ENCODE results near the gene BABAM2.

BABAM2 gene

DNA sequence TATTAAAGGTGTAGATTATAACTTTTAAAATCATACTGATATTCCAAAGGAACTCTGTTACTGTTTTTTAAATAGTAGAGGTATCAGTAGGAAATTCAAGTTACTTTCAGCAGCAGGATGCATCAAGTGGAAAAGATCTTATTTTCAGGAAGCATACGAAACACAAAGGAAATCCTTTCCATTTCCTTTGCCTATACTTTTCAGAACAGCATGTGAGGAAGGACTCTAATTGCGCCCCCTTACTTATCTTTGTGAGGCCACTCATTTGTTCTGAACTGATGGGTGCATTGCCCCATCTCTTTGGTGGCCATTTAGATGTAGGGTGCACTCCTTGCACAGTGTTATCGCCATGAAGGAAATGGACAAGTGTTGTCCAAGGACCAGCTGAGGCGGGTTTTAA is 145.3 kb downstream of the BABAM2 start:
- DNase-seq: no peak

DNA sequence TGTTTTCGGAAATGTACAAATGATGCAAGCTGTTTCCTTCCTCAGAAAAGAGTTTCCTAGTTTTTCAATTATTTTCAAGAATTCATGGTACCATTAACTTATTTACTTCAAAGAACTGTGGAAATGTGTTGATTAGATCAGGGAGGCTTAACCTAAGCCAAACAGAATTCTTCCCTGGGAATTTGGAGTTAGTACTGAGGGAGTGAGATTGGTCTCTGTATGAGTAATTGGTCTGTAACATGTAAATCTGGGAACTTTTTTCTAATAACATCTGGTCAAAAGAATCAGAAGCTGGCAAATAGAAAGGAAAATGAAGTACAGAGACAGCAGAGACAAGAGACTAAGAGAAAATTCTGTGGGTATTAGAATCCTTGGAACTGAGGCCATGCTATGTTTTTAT is 145.8 kb downstream of the BABAM2 start:
- DNase-seq: no peak

DNA sequence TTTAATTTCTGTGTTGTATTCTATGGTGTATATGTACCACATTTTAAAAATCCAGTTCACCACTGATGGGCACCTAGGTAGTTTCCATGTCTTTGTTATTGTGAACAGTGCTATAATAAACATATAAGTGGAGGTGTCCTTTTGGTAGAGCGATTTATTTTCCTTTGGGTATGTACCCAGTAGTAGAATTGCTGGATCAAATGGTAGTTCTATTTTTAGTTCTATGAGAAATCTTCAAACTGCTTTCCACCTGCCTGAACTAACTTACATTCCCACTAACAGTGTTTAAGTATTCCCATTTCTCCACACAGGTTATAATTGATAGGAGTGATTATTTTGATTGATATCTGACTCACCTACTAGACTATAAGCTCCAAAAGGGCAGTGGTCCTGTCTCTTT is 148.2 kb downstream of the BABAM2 start:
- no peak for DNase-seq

DNA sequence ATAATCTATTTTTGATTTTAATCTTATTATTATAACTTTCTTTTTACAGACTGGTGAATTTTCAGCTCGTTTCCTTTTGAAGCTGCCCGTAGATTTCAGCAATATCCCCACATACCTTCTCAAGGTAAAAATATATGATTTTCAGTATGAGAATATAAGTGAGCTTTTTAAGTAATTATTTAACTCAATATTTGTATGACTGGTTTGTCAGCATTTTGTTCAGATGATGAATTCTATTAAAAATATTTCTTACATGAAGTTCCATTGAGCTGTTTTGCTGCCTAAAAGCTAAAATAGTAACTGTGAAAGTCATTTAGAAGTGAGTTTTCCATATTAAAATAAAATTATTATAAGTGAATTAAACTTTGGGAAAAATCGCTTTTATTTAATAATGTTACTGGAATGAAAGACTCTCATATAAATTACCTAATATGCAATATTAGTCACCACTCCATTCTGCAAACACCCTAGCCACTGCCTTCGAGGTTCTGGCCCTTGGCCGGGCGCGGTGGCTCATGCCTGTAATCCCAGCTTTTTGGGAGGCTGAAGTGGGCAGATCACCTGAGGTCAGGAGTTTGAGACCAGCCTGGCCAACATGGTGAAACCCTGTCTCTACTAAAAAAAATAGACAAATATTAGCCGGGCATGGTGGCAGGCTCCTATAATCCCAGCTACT is 155.3 kb downstream of the BABAM2 start:
- no peak for DNase-seq

DNA sequence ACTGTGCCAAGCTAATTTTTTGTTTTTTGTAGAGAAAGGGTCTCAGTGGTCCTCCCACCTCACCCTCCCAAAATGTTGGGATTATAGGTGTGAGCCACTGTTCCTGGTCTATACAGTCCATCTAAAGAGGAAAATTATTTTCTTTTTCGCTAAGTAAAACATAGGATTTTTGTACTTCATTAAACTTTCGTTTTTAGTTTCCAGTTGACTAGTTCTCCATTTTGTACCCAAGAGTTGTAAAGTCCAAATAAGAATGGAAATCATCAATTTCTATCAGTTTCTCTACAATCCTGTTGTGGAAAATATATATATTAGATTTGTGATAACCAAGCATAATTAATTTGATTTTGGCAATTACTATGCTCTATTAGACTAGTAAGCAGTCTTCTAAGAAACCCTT is 156.4 kb downstream of the BABAM2 start:
- DNase-seq: no peak

DNA sequence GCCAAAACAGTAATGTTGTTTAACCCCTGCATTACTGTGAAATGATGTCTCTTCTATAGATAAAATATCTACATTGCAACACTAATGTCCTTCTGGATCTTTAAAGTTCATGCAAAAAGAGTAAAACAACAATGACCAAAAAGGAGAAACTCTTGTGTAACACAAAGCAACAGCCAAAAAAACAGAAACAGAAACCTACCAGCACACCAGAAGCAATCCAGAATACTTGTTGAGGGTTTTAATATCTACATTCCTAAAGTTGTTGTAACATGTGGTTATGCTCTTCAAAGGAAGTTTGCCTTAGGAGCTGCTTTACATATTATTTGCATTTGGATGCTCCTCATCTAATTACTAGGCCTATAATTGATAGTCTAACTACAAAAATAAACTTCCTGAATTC is 157.2 kb downstream of the BABAM2 start:
- DNase-seq: no peak

DNA sequence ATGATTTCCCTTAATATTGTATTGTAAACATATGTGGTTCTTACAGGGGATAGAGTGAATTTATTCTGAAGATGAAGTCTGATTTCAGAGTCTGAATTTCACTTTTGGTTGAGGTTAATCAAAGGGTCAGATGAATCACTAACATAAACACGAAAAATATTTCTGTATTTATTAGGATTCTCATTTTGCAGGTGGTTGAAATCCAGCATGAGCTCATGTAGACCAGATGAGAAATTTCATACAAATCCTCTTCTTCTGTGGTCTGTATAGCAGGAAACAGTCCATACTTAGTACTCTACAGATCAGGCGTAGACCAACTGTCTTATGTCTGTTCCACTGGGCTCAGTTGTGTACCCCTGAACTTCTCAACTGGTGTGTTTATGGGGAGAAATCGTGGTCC is 157.8 kb downstream of the BABAM2 start:
- no peak for DNase-seq

DNA sequence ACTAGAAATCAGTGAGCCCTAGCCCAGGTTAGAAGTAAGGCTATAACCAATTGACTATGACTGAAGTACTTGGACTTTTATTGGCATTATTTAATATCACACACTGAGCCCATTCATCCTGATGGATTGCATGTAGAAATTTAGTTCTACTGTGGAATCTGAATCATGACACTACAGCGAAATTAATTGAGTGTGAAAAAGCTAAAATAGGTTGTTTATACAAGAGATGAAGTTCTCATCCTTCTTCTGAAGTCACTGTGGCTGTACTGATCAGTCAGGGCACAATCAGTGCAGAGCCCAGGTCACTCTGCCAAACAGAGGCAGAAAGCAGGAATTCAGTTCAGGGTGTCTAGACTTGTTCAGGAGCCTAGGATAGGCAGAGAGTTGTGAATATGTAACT is 158.9 kb downstream of the BABAM2 start:
- no peak for DNase-seq

DNA sequence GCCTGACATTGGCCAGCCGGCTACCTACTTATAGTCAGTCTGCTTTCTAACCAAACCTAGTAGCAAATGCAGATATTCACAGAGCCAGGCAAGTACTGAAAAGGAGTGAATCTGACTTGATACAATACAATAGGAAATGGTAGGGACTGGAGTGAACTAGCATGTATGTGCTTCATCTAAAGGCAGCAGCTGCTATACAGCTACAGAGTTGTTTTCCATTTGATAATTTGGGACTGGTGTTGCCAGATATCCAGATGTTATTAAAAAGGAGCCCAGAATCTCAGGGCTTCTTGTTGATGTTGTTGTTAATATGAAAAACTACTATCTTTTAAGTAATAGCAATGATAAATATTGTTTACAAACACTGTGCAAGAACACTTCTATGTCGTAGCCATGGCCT is 159.4 kb downstream of the BABAM2 start:
- DNase-seq: no peak

DNA sequence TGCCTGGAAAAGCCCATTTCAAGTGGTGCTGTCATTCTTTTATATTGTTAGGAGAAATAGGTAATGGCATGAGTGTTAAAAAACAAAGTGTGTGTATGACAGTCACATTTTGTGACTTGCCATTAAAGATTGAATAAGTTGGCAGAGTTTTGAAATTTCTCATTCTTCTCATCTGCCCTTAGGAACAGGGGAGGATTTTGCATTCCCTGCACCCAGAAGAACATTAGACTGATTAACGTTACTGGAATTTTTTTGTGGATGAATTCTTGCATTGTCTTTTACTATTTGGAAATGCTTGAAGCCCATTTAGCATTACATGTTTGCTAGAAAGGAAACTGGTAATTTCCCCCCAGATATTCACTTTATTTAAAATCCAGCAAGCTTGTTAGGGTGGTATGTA is 162.2 kb downstream of the BABAM2 start:
- DNase-seq: no peak

DNA sequence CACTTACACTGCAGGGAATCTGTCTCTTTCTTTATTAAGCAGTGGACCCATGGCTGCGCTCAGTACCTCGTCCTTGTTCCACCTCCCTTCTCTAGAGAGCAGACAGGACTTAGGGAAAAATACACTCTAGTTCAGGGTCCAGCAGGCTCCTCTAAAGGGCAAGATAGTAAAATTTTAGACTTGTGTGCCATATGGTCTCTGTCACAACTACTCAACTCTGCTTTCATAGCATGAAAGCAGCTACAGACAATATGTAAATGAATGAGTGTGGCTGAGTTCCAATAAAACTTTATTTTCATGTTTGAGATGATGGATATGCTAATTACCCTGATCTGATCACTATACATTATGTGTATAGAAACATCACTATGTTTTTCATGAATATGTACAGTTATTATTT is 163.1 kb downstream of the BABAM2 start:
- DNase-seq: no peak

DNA sequence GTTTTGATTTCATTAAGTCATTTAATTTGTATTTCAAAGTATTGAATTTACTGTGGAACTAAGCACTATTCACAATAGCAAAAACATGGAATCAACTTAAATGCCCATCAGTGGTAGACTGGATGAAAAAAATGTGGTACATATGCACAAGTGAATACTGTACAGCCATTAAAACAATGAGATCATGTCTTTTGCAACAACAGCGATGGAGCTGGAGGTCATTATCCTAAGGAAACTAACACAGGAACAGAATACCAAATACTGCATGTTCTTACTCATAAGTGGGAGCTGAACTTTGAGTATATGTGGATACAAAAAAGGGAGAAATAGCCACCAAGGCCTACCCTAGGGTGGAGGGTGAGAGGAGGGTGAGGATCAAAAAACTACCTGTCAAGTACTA is 164.4 kb downstream of the BABAM2 start:
- DNase-seq: no peak

DNA sequence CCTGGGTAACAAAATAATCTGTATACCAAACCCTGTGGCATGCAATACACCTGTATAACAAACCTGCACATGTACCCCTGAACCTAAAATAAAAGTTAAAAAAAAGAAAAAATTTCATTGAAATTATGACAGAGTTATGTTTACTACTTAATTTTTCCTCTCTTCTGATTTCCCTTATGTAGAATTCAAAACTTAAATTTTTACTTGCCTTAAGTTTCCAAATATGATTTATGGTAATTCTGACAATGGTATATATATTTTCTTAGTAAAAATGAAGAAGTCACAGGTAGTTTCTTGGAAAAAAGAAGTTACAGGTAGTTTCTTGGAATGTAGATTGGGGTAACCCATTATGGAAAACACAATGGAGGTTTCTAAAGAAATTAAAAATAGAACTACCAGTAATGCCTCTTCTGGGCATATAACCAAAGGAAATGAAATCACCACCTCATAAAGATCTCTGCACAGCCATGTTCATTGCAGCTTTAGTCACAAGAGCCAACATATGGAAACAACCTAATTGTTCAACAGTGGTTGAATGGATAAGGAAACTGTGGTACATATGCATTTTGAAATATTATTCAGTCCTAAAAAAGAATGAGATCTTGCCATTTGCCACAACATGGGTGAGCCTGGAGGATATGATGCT is 164.9 kb downstream of the BABAM2 start:
- no peak for DNase-seq

DNA sequence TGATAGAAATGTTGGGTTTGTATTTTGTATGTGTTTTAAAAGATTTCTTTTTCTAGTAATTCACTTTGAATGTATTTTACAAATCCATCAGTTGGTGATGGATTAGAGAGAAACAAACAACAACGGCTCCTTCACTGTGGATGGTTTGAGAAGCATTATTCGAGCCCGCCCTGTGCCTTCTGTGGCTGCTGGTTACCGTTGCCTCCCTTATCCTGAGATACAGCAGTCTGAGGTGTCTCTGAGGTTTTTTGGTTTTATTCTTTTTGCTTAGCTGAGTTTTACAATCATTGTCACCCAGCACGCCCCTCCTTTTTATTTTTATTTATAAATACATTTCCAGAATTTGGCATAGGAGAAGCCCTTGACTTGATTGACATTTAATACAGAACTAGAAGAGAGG is 168.3 kb downstream of the BABAM2 start:
- DNase-seq: no peak

DNA sequence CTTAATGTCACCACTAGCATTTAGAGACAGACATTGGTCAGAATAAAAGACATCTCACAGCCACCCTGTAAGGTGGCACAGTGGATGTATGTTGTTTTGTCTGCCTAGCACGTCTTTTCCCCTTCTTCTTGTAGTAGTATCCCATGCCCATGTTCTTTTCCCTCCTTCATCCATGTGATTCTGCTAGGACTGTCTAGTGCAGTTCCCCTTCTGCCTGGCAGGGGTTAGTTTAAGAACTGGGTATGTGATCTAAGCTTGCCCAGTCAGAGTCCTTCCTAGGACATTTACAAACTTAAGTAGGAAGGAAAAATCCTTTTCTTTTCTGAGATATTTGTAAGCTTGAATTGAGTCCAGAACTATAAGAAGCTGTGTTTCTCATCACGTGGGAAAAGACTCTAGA is 172.3 kb downstream of the BABAM2 start:
- no peak for DNase-seq

DNA sequence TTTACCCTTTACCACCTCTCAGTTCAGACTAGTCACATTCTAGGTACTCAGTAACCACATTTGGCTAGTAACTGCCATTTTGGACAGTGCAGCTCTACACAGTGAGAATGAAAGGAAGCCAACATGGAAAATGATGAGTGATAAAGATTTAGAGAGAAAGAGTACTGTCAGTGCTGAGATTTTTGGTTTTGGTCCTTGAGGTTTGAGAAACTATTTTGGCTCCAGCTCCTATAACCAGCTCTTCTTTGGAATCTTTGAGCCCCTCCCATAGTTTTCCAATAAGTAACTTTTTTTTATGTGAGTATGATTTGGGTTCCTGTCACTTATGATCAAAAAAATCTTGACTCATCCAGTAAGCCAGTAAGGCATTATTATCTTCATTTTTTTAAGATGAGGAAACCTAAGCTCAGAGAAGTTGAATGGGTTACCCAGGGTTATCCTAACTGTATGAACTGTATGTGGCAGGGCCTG is 173.0 kb downstream of the BABAM2 start:
- DNase-seq: no peak

DNA sequence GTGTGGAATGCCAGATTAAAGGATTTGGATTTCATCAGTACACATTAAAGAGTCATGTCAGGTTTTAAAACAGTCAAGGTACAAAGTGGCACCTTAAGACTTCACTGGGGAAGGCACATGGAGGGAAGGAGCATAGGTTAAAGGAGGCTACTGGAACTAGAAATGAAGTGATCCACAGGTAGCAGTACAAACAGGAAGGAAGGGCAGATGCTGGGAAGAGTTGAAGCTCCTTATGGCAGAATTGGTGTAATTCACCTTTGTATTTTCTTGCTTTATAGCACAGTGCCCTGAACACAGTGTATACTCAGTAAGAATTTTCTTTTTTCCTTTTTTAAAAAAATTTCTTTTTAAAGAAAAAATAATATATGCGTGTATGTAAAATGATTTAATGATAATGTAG is 177.1 kb downstream of the BABAM2 start:
- no peak for DNase-seq

DNA sequence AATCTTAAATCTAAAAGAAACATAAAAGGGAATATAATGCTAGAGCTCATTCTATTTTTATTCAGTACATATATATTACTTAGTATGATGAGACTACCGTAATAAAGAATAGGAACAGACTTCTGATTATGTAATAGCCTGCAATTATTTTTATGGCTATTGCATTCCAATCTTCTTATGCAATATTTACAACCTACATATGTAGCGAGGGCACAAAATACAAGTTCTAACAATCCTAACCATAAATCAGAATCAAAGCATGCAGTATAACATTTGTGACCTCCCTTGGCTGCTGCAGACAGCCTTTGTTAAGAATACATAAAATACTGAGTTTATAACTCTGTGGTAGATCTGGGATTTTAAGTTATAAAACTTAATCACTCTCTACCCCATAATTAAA is 177.6 kb downstream of the BABAM2 start:
- DNase-seq: no peak

DNA sequence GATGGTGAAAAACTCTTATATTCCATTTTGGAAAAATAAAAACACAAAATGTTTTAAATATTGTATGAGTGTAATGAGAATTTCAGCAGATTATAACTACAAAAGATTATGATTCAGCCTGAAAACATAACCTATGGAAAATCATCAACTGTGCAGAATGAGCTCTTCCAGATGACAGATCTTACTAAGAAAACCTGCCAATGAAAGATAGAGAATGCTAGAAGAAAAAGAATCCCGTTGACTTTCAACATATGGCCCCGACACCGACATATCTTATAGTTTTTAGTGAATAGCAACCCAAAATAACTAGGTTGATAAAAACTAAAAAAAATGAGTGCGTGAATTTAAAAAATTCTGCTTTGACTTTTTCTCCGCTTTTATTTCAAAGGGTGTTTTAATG is 178.0 kb downstream of the BABAM2 start:
- DNase-seq: no peak

DNA sequence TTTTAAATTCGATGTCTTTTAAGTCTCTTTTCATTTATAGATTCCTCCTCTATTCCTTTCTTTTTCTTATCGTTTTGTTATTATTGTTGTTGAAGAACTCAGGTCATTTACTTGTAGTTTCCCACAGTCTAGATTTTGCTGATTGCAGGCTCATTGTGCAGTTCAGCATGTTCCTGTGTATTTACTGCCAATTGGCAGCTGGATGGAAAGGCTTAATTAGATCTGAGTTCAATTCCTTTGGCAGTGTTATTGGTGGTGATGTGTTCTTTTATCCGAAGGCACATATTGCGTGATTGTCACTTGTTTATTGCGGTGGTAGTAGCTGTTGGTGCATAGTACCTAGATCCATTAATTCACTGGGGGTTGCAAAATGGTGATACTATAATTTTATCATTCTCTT is 180.7 kb downstream of the BABAM2 start:
- no peak for DNase-seq

DNA sequence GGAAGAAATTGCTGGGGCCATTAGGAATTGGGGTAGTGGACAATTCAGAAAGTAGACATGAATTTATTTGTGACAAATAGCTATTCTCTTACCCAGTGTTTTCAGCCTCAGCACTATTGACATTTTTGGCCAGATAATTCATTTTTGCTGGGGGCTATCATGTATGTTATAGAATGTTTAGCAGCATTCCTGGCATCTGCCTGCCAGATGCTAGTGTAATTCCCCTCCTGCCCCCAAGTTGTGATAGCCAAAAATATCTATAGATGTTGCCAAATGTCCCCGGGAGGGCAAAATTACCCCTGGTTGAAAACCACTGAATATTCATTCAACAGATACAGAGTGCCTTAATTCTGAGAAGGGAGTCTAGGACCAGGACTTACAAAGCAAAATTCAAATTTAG is 183.6 kb downstream of the BABAM2 start:
- DNase-seq: no peak

DNA sequence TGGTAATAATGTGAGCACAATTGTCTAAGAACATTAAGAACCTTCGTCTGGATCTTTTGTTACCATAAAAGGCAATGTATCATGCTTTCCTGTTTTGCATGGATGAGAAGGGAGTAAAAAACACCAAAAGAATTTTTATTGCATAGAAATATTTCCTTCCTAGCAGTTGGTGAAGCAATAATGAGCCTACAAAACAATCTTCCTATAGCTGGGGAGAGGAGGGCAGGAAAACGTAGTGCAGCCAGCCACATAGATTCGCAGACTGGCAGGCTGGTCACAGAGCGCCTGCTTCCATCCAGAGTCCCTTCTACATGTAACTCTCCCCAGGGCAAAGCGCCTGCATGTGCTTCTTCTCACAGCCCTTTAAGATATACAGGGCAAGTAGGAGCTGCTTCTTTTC is 190.4 kb downstream of the BABAM2 start:
- no peak for DNase-seq

DNA sequence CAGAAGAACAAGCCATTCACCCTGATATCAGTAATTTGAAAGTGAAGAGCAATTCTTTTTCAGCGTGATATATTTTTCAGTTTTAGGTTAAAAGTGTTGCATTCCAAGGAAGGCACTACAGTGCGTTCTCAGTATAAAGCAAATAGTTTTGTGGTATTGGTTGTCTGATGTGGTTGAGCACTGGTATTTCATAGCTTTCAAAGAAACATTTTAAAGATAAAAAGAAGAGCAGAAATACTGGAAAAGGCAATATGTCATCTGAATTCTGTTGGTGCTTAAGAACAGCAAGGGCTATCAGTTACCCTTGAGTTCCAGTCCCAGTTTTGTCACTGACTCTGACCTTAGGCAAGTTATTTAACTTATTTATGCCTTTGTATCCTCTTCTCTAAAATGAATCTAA is 191.6 kb downstream of the BABAM2 start:
- DNase-seq: no peak

DNA sequence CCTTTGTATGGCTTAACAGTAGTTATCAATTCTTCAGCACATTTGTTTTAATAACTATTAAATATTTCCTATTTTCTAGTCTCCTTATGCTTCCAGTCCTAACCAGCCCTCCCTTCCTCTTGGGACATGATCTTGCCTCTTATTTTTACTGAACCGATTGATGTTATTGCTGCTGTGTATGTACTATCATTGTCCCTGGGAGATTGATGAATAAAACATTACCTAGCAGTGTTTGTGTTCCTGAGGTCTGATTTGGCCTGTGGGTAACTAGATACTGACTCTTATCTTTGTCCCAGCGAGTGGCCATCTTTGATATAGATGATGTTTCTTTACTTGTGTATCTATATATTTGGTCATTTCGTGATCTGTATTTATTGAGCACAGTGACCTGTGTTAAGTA is 192.9 kb downstream of the BABAM2 start:
- DNase-seq: no peak

DNA sequence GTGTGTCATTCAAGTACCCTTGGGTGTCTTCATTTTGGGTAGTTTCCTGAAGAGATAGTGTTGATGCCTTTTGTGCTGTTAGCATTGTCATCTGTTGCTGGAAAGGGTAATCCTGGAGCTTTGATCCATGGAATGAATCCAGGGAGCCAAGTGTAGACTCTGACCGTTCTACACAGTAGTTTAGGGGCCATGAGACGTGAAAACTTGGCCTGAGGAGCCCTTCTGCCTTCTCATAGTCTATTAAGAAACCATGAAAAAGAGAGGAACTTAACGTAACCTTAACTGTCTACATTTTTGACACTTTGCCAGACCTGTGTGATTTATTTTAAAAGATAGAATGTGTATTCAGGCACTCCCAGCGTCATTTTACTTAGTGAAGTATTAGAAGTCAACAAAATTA is 194.0 kb downstream of the BABAM2 start:
- DNase-seq: no peak

Measured in stimulated activated CD4-positive, alpha-beta T cell treated with anti-CD3 and anti-CD28 coated beads, Interleukin-2, amount 100 ng/mL, for 24 hours (primary cell).